ENCODE data around the gene SDHA.
"Not testable (repeated sequence)": the region's sequence is repeated elsewhere in the genome, so short reads cannot be mapped to it uniquely, and the experiment has no call there.

SDHA gene

GRCh38 chr5:222951-223715, 5.0 kb downstream of the SDHA start:
- H3K27ac ChIP-seq (ENCODE audit: low read depth, low read length); H3K4me3 ChIP-seq (ENCODE audit: low read depth in 1 of 2, low read length in 2 of 2); H3K9me3 ChIP-seq (ENCODE audit: control insufficient read depth in 1 of 2, low read length in 2 of 2); H3K27me3 ChIP-seq (ENCODE audit: control insufficient read depth in 1 of 2, insufficient read depth in 2 of 2, low read length in 2 of 2); H3K9ac ChIP-seq (ENCODE audit: low read depth in 1 of 2, low read length in 2 of 2): not testable (repeated sequence)
- peaks cover 9 to 43% of the 10 kb centered on the region in 2 donors for H3K36me3 ChIP-seq (ENCODE audit: control insufficient read depth in 1 of 2, insufficient read depth in 2 of 2, low read length in 2 of 2)
- peaks cover 5 to 14% of the 10 kb centered on the region in 2 donors for H3K4me1 ChIP-seq (ENCODE audit: control insufficient read depth in 1 of 2, insufficient read depth in 2 of 2, low read length in 2 of 2)

GRCh38 chr5:223791-224190, 5.7 kb downstream of the SDHA start:
- peaks cover 14 to 49% of the 10 kb centered on the region in 2 donors for H3K36me3 ChIP-seq (ENCODE audit: control insufficient read depth in 1 of 2, insufficient read depth in 2 of 2, low read length in 2 of 2)
- H3K4me3 ChIP-seq (ENCODE audit: low read depth in 1 of 2, low read length in 2 of 2): no peak overlapping the region
- peaks cover 5 to 14% of the 10 kb centered on the region in 2 donors for H3K4me1 ChIP-seq (ENCODE audit: control insufficient read depth in 1 of 2, insufficient read depth in 2 of 2, low read length in 2 of 2)
- H3K9me3 ChIP-seq (ENCODE audit: control insufficient read depth in 1 of 2, low read length in 2 of 2): no peaks in the 10 kb centered on the region
- no peak overlapping the region for H3K27ac ChIP-seq (ENCODE audit: low read depth, low read length)
- H3K9ac ChIP-seq (ENCODE audit: low read depth in 1 of 2, low read length in 2 of 2): no peak overlapping the region
- no peaks in the 10 kb centered on the region for H3K27me3 ChIP-seq (ENCODE audit: control insufficient read depth in 1 of 2, insufficient read depth in 2 of 2, low read length in 2 of 2)

- H3K4me1 ChIP-seq (ENCODE audit: control insufficient read depth in 1 of 2, insufficient read depth in 2 of 2, low read length in 2 of 2): peaks cover 5 to 10% of the 10 kb centered on the region in 2 donors
- H3K9ac ChIP-seq (ENCODE audit: low read depth in 1 of 2, low read length in 2 of 2): no peak overlapping the region
- H3K4me3 ChIP-seq (ENCODE audit: low read depth in 1 of 2, low read length in 2 of 2): no peak overlapping the region
- H3K36me3 ChIP-seq (ENCODE audit: control insufficient read depth in 1 of 2, insufficient read depth in 2 of 2, low read length in 2 of 2): peaks cover 18 to 61% of the 10 kb centered on the region in 2 donors
- no peaks in the 10 kb centered on the region for H3K27me3 ChIP-seq (ENCODE audit: control insufficient read depth in 1 of 2, insufficient read depth in 2 of 2, low read length in 2 of 2)
- H3K9me3 ChIP-seq (ENCODE audit: control insufficient read depth in 1 of 2, low read length in 2 of 2): no peaks in the 10 kb centered on the region
- no peak overlapping the region for H3K27ac ChIP-seq (ENCODE audit: low read depth, low read length)
These were observed 7.2 kb downstream of the SDHA start for GRCh38 chr5:225334-225733.

- H3K27ac ChIP-seq (ENCODE audit: low read depth, low read length); H3K4me3 ChIP-seq (ENCODE audit: low read depth in 1 of 2, low read length in 2 of 2); H3K27me3 ChIP-seq (ENCODE audit: control insufficient read depth in 1 of 2, insufficient read depth in 2 of 2, low read length in 2 of 2); H3K4me1 ChIP-seq (ENCODE audit: control insufficient read depth in 1 of 2, insufficient read depth in 2 of 2, low read length in 2 of 2); H3K9ac ChIP-seq (ENCODE audit: low read depth in 1 of 2, low read length in 2 of 2); H3K9me3 ChIP-seq (ENCODE audit: control insufficient read depth in 1 of 2, low read length in 2 of 2): not testable (repeated sequence)
- H3K36me3 ChIP-seq (ENCODE audit: control insufficient read depth in 1 of 2, insufficient read depth in 2 of 2, low read length in 2 of 2): peaks cover 18 to 81% of the 10 kb centered on the region in 2 donors
These were observed 9.3 kb downstream of the SDHA start for GRCh38 chr5:227375-227774.

GRCh38 chr5:228886-229285, 10.8 kb downstream of the SDHA start:
- Histone ChIP-seq H3K27ac (ENCODE audit: low read depth, low read length) (no peak overlapping the region), H3K36me3 (ENCODE audit: control insufficient read depth in 1 of 2, insufficient read depth in 2 of 2, low read length in 2 of 2) (peaks cover 21 to 92% of the 10 kb centered on the region in 2 donors), H3K9ac (ENCODE audit: low read depth in 1 of 2, low read length in 2 of 2) (no peak overlapping the region), H3K27me3 (ENCODE audit: control insufficient read depth in 1 of 2, insufficient read depth in 2 of 2, low read length in 2 of 2) (no peaks in the 10 kb centered on the region), H3K4me1 (ENCODE audit: control insufficient read depth in 1 of 2, insufficient read depth in 2 of 2, low read length in 2 of 2) (no peaks in the 10 kb centered on the region), H3K4me3 (ENCODE audit: low read depth in 1 of 2, low read length in 2 of 2) (no peak overlapping the region), H3K9me3 (ENCODE audit: control insufficient read depth in 1 of 2, low read length in 2 of 2) (no peaks in the 10 kb centered on the region)

- H3K36me3 ChIP-seq (ENCODE audit: control insufficient read depth in 1 of 2, insufficient read depth in 2 of 2, low read length in 2 of 2): peaks cover 20 to 89% of the 10 kb centered on the region in 2 donors
- H3K9me3 ChIP-seq (ENCODE audit: control insufficient read depth in 1 of 2, low read length in 2 of 2): no peaks in the 10 kb centered on the region
These were observed 12.6 kb downstream of the SDHA start for GRCh38 chr5:230711-231110.

GRCh38 chr5:231661-232060, 13.5 kb downstream of the SDHA start:
- Histone ChIP-seq H3K36me3 (ENCODE audit: control insufficient read depth in 1 of 2, insufficient read depth in 2 of 2, low read length in 2 of 2) (peaks cover 20 to 88% of the 10 kb centered on the region in 2 donors), H3K4me1 (ENCODE audit: control insufficient read depth in 1 of 2, insufficient read depth in 2 of 2, low read length in 2 of 2) (no peaks in the 10 kb centered on the region)

More at GRCh38 chr5:230711-231110, 12.6 kb downstream of the SDHA start:
- Histone ChIP-seq H3K27ac (ENCODE audit: low read depth, low read length) (no peak overlapping the region), H3K4me1 (ENCODE audit: control insufficient read depth in 1 of 2, insufficient read depth in 2 of 2, low read length in 2 of 2) (no peaks in the 10 kb centered on the region), H3K27me3 (ENCODE audit: control insufficient read depth in 1 of 2, insufficient read depth in 2 of 2, low read length in 2 of 2) (no peaks in the 10 kb centered on the region), H3K4me3 (ENCODE audit: low read depth in 1 of 2, low read length in 2 of 2) (no peak overlapping the region), H3K9ac (ENCODE audit: low read depth in 1 of 2, low read length in 2 of 2) (no peak overlapping the region)

GRCh38 chr5:233426-233825, 15.3 kb downstream of the SDHA start:
- H3K9me3 ChIP-seq (ENCODE audit: control insufficient read depth in 1 of 2, low read length in 2 of 2); H3K4me1 ChIP-seq (ENCODE audit: control insufficient read depth in 1 of 2, insufficient read depth in 2 of 2, low read length in 2 of 2); H3K27ac ChIP-seq (ENCODE audit: low read depth, low read length); H3K9ac ChIP-seq (ENCODE audit: low read depth in 1 of 2, low read length in 2 of 2); H3K4me3 ChIP-seq (ENCODE audit: low read depth in 1 of 2, low read length in 2 of 2); H3K27me3 ChIP-seq (ENCODE audit: control insufficient read depth in 1 of 2, insufficient read depth in 2 of 2, low read length in 2 of 2): not testable (repeated sequence)
- peaks cover 18 to 81% of the 10 kb centered on the region in 2 donors for H3K36me3 ChIP-seq (ENCODE audit: control insufficient read depth in 1 of 2, insufficient read depth in 2 of 2, low read length in 2 of 2)

More at GRCh38 chr5:231661-232060, 13.5 kb downstream of the SDHA start:
- Histone ChIP-seq H3K27me3 (ENCODE audit: control insufficient read depth in 1 of 2, insufficient read depth in 2 of 2, low read length in 2 of 2) (no peaks in the 10 kb centered on the region), H3K27ac (ENCODE audit: low read depth, low read length) (no peak overlapping the region), H3K9ac (ENCODE audit: low read depth in 1 of 2, low read length in 2 of 2) (no peak overlapping the region), H3K4me3 (ENCODE audit: low read depth in 1 of 2, low read length in 2 of 2) (no peak overlapping the region), H3K9me3 (ENCODE audit: control insufficient read depth in 1 of 2, low read length in 2 of 2) (no peaks in the 10 kb centered on the region)

- Histone ChIP-seq H3K4me3 (ENCODE audit: low read depth in 1 of 2, low read length in 2 of 2) (no peak overlapping the region), H3K27me3 (ENCODE audit: control insufficient read depth in 1 of 2, insufficient read depth in 2 of 2, low read length in 2 of 2) (no peaks in the 10 kb centered on the region), H3K9me3 (ENCODE audit: control insufficient read depth in 1 of 2, low read length in 2 of 2) (no peaks in the 10 kb centered on the region), H3K27ac (ENCODE audit: low read depth, low read length) (no peak overlapping the region), H3K36me3 (ENCODE audit: control insufficient read depth in 1 of 2, insufficient read depth in 2 of 2, low read length in 2 of 2) (peaks cover 15 to 77% of the 10 kb centered on the region in 2 donors), H3K9ac (ENCODE audit: low read depth in 1 of 2, low read length in 2 of 2) (no peak overlapping the region), H3K4me1 (ENCODE audit: control insufficient read depth in 1 of 2, insufficient read depth in 2 of 2, low read length in 2 of 2) (no peaks in the 10 kb centered on the region)
These were observed 16.3 kb downstream of the SDHA start for GRCh38 chr5:234450-234849.

- not testable (repeated sequence) for H3K27ac ChIP-seq (ENCODE audit: low read depth, low read length); H3K9me3 ChIP-seq (ENCODE audit: control insufficient read depth in 1 of 2, low read length in 2 of 2); H3K9ac ChIP-seq (ENCODE audit: low read depth in 1 of 2, low read length in 2 of 2); H3K4me1 ChIP-seq (ENCODE audit: control insufficient read depth in 1 of 2, insufficient read depth in 2 of 2, low read length in 2 of 2); H3K4me3 ChIP-seq (ENCODE audit: low read depth in 1 of 2, low read length in 2 of 2); H3K27me3 ChIP-seq (ENCODE audit: control insufficient read depth in 1 of 2, insufficient read depth in 2 of 2, low read length in 2 of 2)
- peaks cover 12 to 79% of the 10 kb centered on the region in 2 donors for H3K36me3 ChIP-seq (ENCODE audit: control insufficient read depth in 1 of 2, insufficient read depth in 2 of 2, low read length in 2 of 2)
These were observed 17.4 kb downstream of the SDHA start for GRCh38 chr5:235527-235926.

All from duodenal mucosa (tissue), 2 donors.